GM12878 (cell line): ENCODE results near the gene RALGPS1. TPM values are rescaled to one million over a fixed set of nuclear protein-coding genes. Genes with fewer than 3 reads are reported as not detected.

ENCODE experiments used
- ATAC-seq: fragments of 200-7000 bp; cut with Tn5 transposase; 3 replicates; pipeline ENCODE4 v1.9.1; 2020; ENCODE audit warnings: mild to moderate bottlenecking, moderate library complexity
- BruUV-seq: library from RNA; stranded (reverse); fragments of 400-500 nt; replicated peaks from 2 replicates; lab custom pipeline; 2021; lab: Mats Ljungman, UMichigan
- CTCF ChIA-PET: fragments of 300-600 bp; sonication (Branson Sonifier 250); formaldehyde crosslinking; extraction: SDS; loops from one replicate; lab custom pipeline; 2021; ENCODE audit warnings: inconsistent platforms; lab: Yijun Ruan, JAX
- POLR2A ChIA-PET: fragments of 350-600 bp; formaldehyde crosslinking; extraction: SDS; loops from one replicate; lab custom pipeline; 2021; ENCODE audit warnings: inconsistent platforms; lab: Charles Lee
- RAD21 ChIA-PET: fragments of 300-600 bp; sonication (Branson Sonifier 250); formaldehyde crosslinking; loops from one replicate; lab custom pipeline; 2023; ENCODE audit warnings: antibody characterized with exemption; ENCODE audit not compliant: unreplicated experiment; lab: Charles Lee
- SMC1A ChIA-PET: fragments of 300-600 bp; sonication (Branson Sonifier 250); formaldehyde crosslinking; loops from one replicate; lab custom pipeline; 2023; ENCODE audit not compliant: unreplicated experiment, uncharacterized antibody; lab: Charles Lee
- DNase-seq: peaks from one replicate; pipeline ENCODE4 v3.0.0-alpha.2; 2011; ENCODE audit warnings: low read depth, low spot score
- FAIRE-seq: peaks from 3 replicates; lab custom pipeline; 2011; peaks lifted over from hg19 to GRCh38; lab: Jason Lieb, UNC
- H2AFZ ChIP-seq: 2 replicates; pipeline ENCODE4 v1.6.0; 2011; ENCODE audit warnings: low read depth, low read length, control low read depth; ENCODE audit not compliant: control insufficient read depth
- H3K27ac ChIP-seq: 2 replicates; pipeline ENCODE4 v1.5.1; 2011; ENCODE audit warnings: control low read depth; ENCODE audit not compliant: control insufficient read depth, insufficient read depth
- H3K27me3 ChIP-seq, 2 experiments: replicated peaks in 1 of 2; 2 replicates each; pipeline versions ENCODE4 v1.6.0 to v1.6.1; 2011; ENCODE audit warnings: low read length in 1 of 2; ENCODE audit not compliant: control insufficient read depth in 2 of 2, insufficient read depth in 2 of 2
- H3K36me3 ChIP-seq, 2 experiments: 2 replicates each; pipeline ENCODE4 v1.5.1; 2011; ENCODE audit warnings: low read length in 1 of 2; ENCODE audit not compliant: control insufficient read depth in 2 of 2, insufficient read depth in 2 of 2
- H3K4me1 ChIP-seq: 2 replicates; pipeline ENCODE4 v1.6.1; 2011; ENCODE audit warnings: mild to moderate bottlenecking, low read length, moderate library complexity, mixed read lengths; ENCODE audit not compliant: control insufficient read depth, insufficient read depth
- H3K4me2 ChIP-seq: 2 replicates; pipeline ENCODE4 v1.6.0; 2011; ENCODE audit warnings: control low read depth; ENCODE audit not compliant: control insufficient read depth, insufficient read depth
- H3K4me3 ChIP-seq: fragments of 200-600 bp; sonication (generic); 2 replicates; pipeline ENCODE4 v1.5.1; 2016
- H3K79me2 ChIP-seq: 2 replicates; pipeline ENCODE4 v1.6.0; 2011; ENCODE audit warnings: low read length; ENCODE audit not compliant: control insufficient read depth, insufficient read depth
- H3K9ac ChIP-seq: 2 replicates; pipeline ENCODE4 v1.8.0; 2011; ENCODE audit warnings: low read length, control low read depth, mixed read lengths; ENCODE audit not compliant: control insufficient read depth, insufficient read depth
- H3K9me3 ChIP-seq: replicated peaks from 3 replicates; pipeline ENCODE4 v1.5.1; 2011; ENCODE audit warnings: mild to moderate bottlenecking, low read length; ENCODE audit not compliant: control insufficient read depth, insufficient read depth
- H4K20me1 ChIP-seq: 2 replicates; pipeline ENCODE4 v1.6.0; 2011; ENCODE audit not compliant: control insufficient read depth, insufficient read depth
- BMI1 ChIP-seq: fragments of 450-650 bp; IDR thresholded peaks from 2 replicates; pipeline ENCODE4 v1.6.1; 2016; ENCODE audit warnings: mild to moderate bottlenecking, moderate library complexity, borderline replicate concordance
- CREB1 ChIP-seq: IDR thresholded peaks from 2 replicates; pipeline ENCODE4 v1.6.1; 2012; ENCODE audit warnings: low read depth, mild to moderate bottlenecking, inconsistent platforms
- CTCF ChIP-seq, 3 experiments: IDR thresholded peaks in 2 of 3; conservative IDR thresholded peaks in 1 of 3; 2 replicates each; pipeline ENCODE4 v1.5.1; 2011; ENCODE audit warnings: low read depth in 3 of 3, low read length in 3 of 3, mild to moderate bottlenecking in 3 of 3, control low read depth in 2 of 3, moderate library complexity in 2 of 3, inconsistent platforms in 1 of 3, mixed read lengths in 1 of 3; ENCODE audit not compliant: control insufficient read depth in 2 of 3, insufficient read depth in 1 of 3; ENCODE audit errors: extremely low read depth in 1 of 3
- DPF2 ChIP-seq: fragments of 450-650 bp; IDR thresholded peaks from 2 replicates; pipeline ENCODE4 v1.6.1; 2017; ENCODE audit warnings: mild to moderate bottlenecking
- ETV6 ChIP-seq, 2 experiments: fragments of 450-650 bp in 1 of 2; IDR thresholded peaks in 1 of 2; conservative IDR thresholded peaks in 1 of 2; 2 replicates each; pipeline ENCODE4 v1.6.1; 2014; ENCODE audit warnings: antibody characterized with exemption in 1 of 2, borderline replicate concordance in 1 of 2, low read depth in 1 of 2, mild to moderate bottlenecking in 1 of 2, moderate library complexity in 1 of 2
- FOXM1 ChIP-seq: IDR thresholded peaks from 2 replicates; pipeline ENCODE4 v1.6.1; 2012; ENCODE audit warnings: low read depth, mild to moderate bottlenecking, inconsistent platforms, low read length, moderate library complexity
- KDM1A ChIP-seq: fragments of 200-600 bp; sonication (generic); IDR thresholded peaks from 2 replicates; pipeline ENCODE4 v1.6.1; 2016; ENCODE audit warnings: borderline replicate concordance
- MEF2A ChIP-seq: IDR thresholded peaks from 2 replicates; pipeline ENCODE4 v1.6.1; 2011; ENCODE audit warnings: low read depth, mild to moderate bottlenecking, low read length, moderate library complexity; ENCODE audit not compliant: insufficient read depth
- MYC ChIP-seq: IDR thresholded peaks from 2 replicates; pipeline ENCODE4 v1.6.1; 2011; ENCODE audit warnings: mild to moderate bottlenecking, low read length, moderate library complexity, inconsistent platforms; ENCODE audit not compliant: insufficient read depth, insufficient replicate concordance, insufficient read length, severe bottlenecking
- NFYB ChIP-seq: IDR thresholded peaks from 2 replicates; pipeline ENCODE4 v1.6.1; 2011; ENCODE audit warnings: low read depth, mild to moderate bottlenecking, low read length, improper control_type of control experiment, moderate library complexity; ENCODE audit not compliant: insufficient read depth
- PML ChIP-seq: IDR thresholded peaks from 2 replicates; pipeline ENCODE4 v1.6.1; 2012; ENCODE audit warnings: low read length, inconsistent platforms
- SP1 ChIP-seq: IDR thresholded peaks from one replicate; pipeline ENCODE4 v1.6.1; 2011; ENCODE audit warnings: low read depth, low read length
- ZNF207 ChIP-seq: fragments of 450-650 bp; IDR thresholded peaks from 2 replicates; pipeline ENCODE4 v1.6.1; 2014; ENCODE audit warnings: antibody characterized with exemption, mild to moderate bottlenecking, borderline replicate concordance
- ZNF274 ChIP-seq: IDR thresholded peaks from one replicate; pipeline ENCODE4 v1.8.0; 2011; ENCODE audit not compliant: insufficient read length, insufficient read depth
- ZNF384 ChIP-seq: IDR thresholded peaks from 2 replicates; pipeline ENCODE4 v1.6.1; 2012; ENCODE audit warnings: low read depth, mild to moderate bottlenecking, low read length, improper control_type of control experiment, borderline replicate concordance
- in situ Hi-C: fragments of 300-500 bp; cut with MboI; formaldehyde crosslinking; loops from 9 replicates; pipeline ENCODE4 v1.14.3; 2018; ENCODE audit warnings: mixed read lengths
- intact Hi-C: fragments of 100-400 bp; cut with micrococcal nuclease; formaldehyde crosslinking; loops from one replicate; pipeline ENCODE4 v1.14.2; 2022; ENCODE audit not compliant: unreplicated experiment
- polyA plus RNA-seq, 11 experiments: library from polyadenylated mRNA; depleted of rRNA in 4 of 11; unstranded in 6 of 11; stranded (reverse) in 5 of 11; fragments of >200 nt; fragmentation: Nextera tagmentation in 4 of 11; fragmentation: Illumina TruSeq in 1 of 11; extraction: Ambion mirVana in 4 of 11; extraction: Trizol in 1 of 11; gene quantifications; 1 replicate in 1 of 11; 2 replicates in 10 of 11; pipeline versions ENCODE4 v1.2.1 to v1.2.3, GENCODE V29; 2011 to 2016; ENCODE audit warnings: inconsistent platforms in 2 of 11, missing spikeins in 2 of 11, low read depth in 1 of 11
- total RNA-seq, 4 experiments: library from RNA; depleted of rRNA in 3 of 4; stranded (reverse); fragments of >200 nt in 3 of 4; fragmentation: Illumina TruSeq in 1 of 4; extraction: Trizol in 1 of 4; gene quantifications; 2 replicates each; pipeline versions ENCODE4 v1.2.1 to v1.2.3, GENCODE V29; 2013 to 2021
- TF ChIP-seq, protein P1 (sequence below): fragments of 150-350 bp; IDR thresholded peaks from 2 replicates; pipeline ENCODE4 v1.6.1; 2016; ENCODE audit warnings: low read depth, low read length
- TF ChIP-seq, protein P2 (sequence below): fragments of 450-650 bp; IDR thresholded peaks from 2 replicates; pipeline ENCODE4 v1.6.1; 2017; ENCODE audit warnings: borderline replicate concordance
- TF ChIP-seq, protein P3 (sequence below): IDR thresholded peaks from 2 replicates; pipeline ENCODE4 v1.6.1; 2012; ENCODE audit warnings: low read length, inconsistent platforms

The RALGPS1 gene
- total and polyA plus RNA-seq, 10 of the 15 experiments (the other 5 are each of a cell fraction or from before 2014, with no cell fraction given) = 0.13 to 5.6 (median 2.7) TPM

- Histone ChIP-seq H2AFZ (no peak overlapping the region), H3K27ac (no peak overlapping the region), H3K36me3 (no peaks in the 10 kb centered on the region), H3K79me2 (no peaks in the 10 kb centered on the region), H3K27me3 (no peaks in the 10 kb centered on the region), H3K9me3 (peaks cover 4% of the 10 kb centered on the region; the same call in 2 of the 3 replicates), H3K4me3 (no peak overlapping the region), H3K9ac (no peak overlapping the region), H3K4me1 (no peaks in the 10 kb centered on the region), H4K20me1 (no peaks in the 10 kb centered on the region), H3K4me2 (no peak overlapping the region)
- ChIA-PET CTCF (no interaction called here), POLR2A (no interaction called here), SMC1A (no interaction called here), RAD21 (no interaction called here)
- no TSS peak for BruUV-seq
- in situ Hi-C loops (no loop called here), intact Hi-C loops (no loop called here)
- DNase-seq = no peak
- FAIRE-seq = no peak
- no peak for ATAC-seq
- TF ChIP-seq ZNF274 (no peak), BMI1 (no peak), CREB1 (no peak), DPF2 (no peak), ETV6 (conservative IDR thresholded peaks at IDR 0.05 in 1 of 2, IDR thresholded peaks at IDR 0.05 in 1 of 2; ENCODE audit: borderline replicate concordance in 1 of 2, low read depth in 1 of 2) (no peak), SP1 (no peak), PML (no peak), ZNF384 (no peak), MYC (no peak), ZNF207 (no peak), MEF2A (no peak), FOXM1 (no peak), KDM1A (no peak), CTCF (IDR thresholded peaks at IDR 0.05 in 2 of 3, conservative IDR thresholded peaks at IDR 0.05 in 1 of 3; ENCODE audit: control insufficient read depth in 2 of 3, extremely low read depth in 1 of 3, insufficient read depth in 1 of 3, low read depth in 3 of 3, low read length in 3 of 3) (no peak), NFYB (no peak)
- TF ChIP-seq, protein P1, sequence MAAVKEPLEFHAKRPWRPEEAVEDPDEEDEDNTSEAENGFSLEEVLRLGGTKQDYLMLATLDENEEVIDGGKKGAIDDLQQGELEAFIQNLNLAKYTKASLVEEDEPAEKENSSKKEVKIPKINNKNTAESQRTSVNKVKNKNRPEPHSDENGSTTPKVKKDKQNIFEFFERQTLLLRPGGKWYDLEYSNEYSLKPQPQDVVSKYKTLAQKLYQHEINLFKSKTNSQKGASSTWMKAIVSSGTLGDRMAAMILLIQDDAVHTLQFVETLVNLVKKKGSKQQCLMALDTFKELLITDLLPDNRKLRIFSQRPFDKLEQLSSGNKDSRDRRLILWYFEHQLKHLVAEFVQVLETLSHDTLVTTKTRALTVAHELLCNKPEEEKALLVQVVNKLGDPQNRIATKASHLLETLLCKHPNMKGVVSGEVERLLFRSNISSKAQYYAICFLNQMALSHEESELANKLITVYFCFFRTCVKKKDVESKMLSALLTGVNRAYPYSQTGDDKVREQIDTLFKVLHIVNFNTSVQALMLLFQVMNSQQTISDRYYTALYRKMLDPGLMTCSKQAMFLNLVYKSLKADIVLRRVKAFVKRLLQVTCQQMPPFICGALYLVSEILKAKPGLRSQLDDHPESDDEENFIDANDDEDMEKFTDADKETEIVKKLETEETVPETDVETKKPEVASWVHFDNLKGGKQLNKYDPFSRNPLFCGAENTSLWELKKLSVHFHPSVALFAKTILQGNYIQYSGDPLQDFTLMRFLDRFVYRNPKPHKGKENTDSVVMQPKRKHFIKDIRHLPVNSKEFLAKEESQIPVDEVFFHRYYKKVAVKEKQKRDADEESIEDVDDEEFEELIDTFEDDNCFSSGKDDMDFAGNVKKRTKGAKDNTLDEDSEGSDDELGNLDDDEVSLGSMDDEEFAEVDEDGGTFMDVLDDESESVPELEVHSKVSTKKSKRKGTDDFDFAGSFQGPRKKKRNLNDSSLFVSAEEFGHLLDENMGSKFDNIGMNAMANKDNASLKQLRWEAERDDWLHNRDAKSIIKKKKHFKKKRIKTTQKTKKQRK = no peak
- TF ChIP-seq, protein P2, sequence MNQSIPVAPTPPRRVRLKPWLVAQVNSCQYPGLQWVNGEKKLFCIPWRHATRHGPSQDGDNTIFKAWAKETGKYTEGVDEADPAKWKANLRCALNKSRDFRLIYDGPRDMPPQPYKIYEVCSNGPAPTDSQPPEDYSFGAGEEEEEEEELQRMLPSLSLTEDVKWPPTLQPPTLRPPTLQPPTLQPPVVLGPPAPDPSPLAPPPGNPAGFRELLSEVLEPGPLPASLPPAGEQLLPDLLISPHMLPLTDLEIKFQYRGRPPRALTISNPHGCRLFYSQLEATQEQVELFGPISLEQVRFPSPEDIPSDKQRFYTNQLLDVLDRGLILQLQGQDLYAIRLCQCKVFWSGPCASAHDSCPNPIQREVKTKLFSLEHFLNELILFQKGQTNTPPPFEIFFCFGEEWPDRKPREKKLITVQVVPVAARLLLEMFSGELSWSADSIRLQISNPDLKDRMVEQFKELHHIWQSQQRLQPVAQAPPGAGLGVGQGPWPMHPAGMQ = no peak
- TF ChIP-seq, protein P3, sequence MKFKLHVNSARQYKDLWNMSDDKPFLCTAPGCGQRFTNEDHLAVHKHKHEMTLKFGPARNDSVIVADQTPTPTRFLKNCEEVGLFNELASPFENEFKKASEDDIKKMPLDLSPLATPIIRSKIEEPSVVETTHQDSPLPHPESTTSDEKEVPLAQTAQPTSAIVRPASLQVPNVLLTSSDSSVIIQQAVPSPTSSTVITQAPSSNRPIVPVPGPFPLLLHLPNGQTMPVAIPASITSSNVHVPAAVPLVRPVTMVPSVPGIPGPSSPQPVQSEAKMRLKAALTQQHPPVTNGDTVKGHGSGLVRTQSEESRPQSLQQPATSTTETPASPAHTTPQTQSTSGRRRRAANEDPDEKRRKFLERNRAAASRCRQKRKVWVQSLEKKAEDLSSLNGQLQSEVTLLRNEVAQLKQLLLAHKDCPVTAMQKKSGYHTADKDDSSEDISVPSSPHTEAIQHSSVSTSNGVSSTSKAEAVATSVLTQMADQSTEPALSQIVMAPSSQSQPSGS = no peak
Measured at GRCh38 chr9:126992427-126992826, 77.8 kb downstream of the RALGPS1 start.
